ENCODE data around the gene PCYT1A.

DNA sequence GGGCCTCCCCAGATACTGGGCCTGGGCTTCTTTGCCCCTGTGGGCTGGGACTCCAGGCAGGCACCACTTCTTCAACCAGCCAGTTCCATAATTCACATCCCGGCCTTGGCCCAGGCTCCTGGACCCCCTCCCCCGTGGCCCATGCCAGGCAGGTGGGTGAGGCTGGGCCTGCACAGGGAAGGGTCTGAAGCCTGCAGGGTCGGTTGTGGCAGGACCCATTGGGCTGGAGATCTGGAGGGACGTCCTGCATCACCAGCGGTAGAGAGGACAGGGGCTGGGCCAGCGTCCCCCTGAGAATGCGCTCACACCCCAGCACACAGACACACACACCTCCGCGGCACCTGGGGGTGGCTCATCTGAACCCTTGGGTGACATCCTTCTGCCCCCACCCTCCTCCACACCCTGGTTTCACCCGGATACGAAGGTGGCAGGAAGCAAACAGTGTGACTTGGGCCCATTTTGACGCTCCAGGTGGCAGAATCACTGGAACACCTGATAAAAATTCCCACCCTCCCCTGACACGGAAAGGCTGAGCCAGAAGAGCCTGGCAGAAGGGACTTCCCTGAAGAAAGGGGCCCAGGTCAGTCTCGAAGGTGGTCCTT is 91.8 kb downstream of the PCYT1A start:
- TF ChIP-seq, protein P1, sequence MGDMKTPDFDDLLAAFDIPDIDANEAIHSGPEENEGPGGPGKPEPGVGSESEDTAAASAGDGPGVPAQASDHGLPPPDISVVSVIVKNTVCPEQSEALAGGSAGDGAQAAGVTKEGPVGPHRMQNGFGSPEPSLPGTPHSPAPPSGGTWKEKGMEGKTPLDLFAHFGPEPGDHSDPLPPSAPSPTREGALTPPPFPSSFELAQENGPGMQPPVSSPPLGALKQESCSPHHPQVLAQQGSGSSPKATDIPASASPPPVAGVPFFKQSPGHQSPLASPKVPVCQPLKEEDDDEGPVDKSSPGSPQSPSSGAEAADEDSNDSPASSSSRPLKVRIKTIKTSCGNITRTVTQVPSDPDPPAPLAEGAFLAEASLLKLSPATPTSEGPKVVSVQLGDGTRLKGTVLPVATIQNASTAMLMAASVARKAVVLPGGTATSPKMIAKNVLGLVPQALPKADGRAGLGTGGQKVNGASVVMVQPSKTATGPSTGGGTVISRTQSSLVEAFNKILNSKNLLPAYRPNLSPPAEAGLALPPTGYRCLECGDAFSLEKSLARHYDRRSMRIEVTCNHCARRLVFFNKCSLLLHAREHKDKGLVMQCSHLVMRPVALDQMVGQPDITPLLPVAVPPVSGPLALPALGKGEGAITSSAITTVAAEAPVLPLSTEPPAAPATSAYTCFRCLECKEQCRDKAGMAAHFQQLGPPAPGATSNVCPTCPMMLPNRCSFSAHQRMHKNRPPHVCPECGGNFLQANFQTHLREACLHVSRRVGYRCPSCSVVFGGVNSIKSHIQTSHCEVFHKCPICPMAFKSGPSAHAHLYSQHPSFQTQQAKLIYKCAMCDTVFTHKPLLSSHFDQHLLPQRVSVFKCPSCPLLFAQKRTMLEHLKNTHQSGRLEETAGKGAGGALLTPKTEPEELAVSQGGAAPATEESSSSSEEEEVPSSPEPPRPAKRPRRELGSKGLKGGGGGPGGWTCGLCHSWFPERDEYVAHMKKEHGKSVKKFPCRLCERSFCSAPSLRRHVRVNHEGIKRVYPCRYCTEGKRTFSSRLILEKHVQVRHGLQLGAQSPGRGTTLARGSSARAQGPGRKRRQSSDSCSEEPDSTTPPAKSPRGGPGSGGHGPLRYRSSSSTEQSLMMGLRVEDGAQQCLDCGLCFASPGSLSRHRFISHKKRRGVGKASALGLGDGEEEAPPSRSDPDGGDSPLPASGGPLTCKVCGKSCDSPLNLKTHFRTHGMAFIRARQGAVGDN (IDR thresholded peaks at IDR 0.05) = no peak
- TF ChIP-seq, protein P2, sequence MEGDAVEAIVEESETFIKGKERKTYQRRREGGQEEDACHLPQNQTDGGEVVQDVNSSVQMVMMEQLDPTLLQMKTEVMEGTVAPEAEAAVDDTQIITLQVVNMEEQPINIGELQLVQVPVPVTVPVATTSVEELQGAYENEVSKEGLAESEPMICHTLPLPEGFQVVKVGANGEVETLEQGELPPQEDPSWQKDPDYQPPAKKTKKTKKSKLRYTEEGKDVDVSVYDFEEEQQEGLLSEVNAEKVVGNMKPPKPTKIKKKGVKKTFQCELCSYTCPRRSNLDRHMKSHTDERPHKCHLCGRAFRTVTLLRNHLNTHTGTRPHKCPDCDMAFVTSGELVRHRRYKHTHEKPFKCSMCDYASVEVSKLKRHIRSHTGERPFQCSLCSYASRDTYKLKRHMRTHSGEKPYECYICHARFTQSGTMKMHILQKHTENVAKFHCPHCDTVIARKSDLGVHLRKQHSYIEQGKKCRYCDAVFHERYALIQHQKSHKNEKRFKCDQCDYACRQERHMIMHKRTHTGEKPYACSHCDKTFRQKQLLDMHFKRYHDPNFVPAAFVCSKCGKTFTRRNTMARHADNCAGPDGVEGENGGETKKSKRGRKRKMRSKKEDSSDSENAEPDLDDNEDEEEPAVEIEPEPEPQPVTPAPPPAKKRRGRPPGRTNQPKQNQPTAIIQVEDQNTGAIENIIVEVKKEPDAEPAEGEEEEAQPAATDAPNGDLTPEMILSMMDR (IDR thresholded peaks at IDR 0.05 in 2 of 3, conservative IDR thresholded peaks at IDR 0.05 in 1 of 3; ENCODE audit: control insufficient read depth in 2 of 3, extremely low read depth in 1 of 3, insufficient read depth in 1 of 3, low read depth in 3 of 3, low read length in 3 of 3) = no peak
- TF ChIP-seq CHD1 (IDR thresholded peaks at IDR 0.05; ENCODE audit: low read depth, low read length) (no peak), POU2F2 (IDR thresholded peaks at IDR 0.05; ENCODE audit: borderline replicate concordance, low read depth, low read length) (no peak), EZH2 (IDR thresholded peaks at IDR 0.05; ENCODE audit: borderline replicate concordance, control insufficient read depth, low read depth, low read length) (no peak)

Data from GM12878 (cell line).